Activated naive CD8-positive, alpha-beta T cell (primary cell): ENCODE measurements around the gene HOATZ.

Source experiments
- H3K27ac Mint-ChIP-seq: one replicate; pipeline ENCODE4 v1.8.0; 2021; ENCODE audit warnings: mixed read lengths
- H3K27me3 Mint-ChIP-seq: one replicate; pipeline ENCODE4 v1.8.0; 2021; ENCODE audit warnings: mixed read lengths
- H3K36me3 Mint-ChIP-seq: one replicate; pipeline ENCODE4 v1.8.0; 2021; ENCODE audit warnings: mixed read lengths
- H3K4me1 Mint-ChIP-seq: one replicate; pipeline ENCODE4 v1.8.0; 2021; ENCODE audit warnings: low read depth, mixed read lengths
- H3K4me3 Mint-ChIP-seq: one replicate; pipeline ENCODE4 v1.8.0; 2021; ENCODE audit warnings: mild to moderate bottlenecking, mixed read lengths
- H3K9me3 Mint-ChIP-seq: one replicate; pipeline ENCODE4 v1.8.0; 2021; ENCODE audit warnings: low read depth, mixed read lengths

HOATZ gene

GRCh38 chr11:111514216-111515031 lies at the start of gene HOATZ:
TSS of gene HOATZ (plus strand) at chr11:111514778. CDS start at chr11:111514785, 7 bp downstream.
- peaks cover 14% of the 10 kb centered on the region for H3K27me3 Mint-ChIP-seq

GRCh38 chr11:111465400-111465799 lies 49.2 kb upstream of the HOATZ start:
- Mint-ChIP-seq H3K4me1 (no peaks in the 10 kb centered on the region), H3K4me3 (no peak overlapping the region), H3K27me3 (peaks cover 2% of the 10 kb centered on the region), H3K27ac (no peak overlapping the region), H3K9me3 (no peaks in the 10 kb centered on the region), H3K36me3 (no peaks in the 10 kb centered on the region)

More at GRCh38 chr11:111514216-111515031, at the start of gene HOATZ:
- Mint-ChIP-seq H3K4me3 (peak within 1 kb of the TSS; percentile 57), H3K27ac (no peak within 1 kb of the TSS), H3K4me1 (peaks cover 23% of the 10 kb centered on the region), H3K36me3 (peaks cover 2% of the 10 kb centered on the region), H3K9me3 (no peaks in the 10 kb centered on the region)

DNA sequence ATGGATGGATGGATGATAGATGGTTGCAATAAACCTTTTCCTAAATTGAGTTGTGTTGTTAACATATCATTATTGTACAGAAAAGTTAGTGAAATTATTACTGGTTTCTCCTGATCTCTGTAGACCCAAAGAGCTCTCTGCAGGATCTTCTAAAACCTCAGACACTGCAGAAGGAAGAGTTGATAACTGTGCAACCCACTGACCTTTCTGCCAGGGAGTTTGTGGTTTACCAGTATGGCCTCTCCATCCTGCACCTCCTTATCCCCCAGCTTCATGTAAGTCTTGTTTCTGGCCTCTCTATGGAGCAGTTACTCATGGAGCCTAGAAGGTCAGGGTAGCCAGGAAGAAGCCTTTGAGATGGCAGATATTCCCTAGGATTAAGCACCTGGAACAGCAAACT lies 48.0 kb upstream of the HOATZ start:
- Mint-ChIP-seq H3K4me3 (no peak overlapping the region), H3K4me1 (no peaks in the 10 kb centered on the region), H3K36me3 (no peaks in the 10 kb centered on the region), H3K27me3 (no peaks in the 10 kb centered on the region), H3K9me3 (no peaks in the 10 kb centered on the region), H3K27ac (no peak overlapping the region)

- Mint-ChIP-seq H3K36me3 (no peaks in the 10 kb centered on the region), H3K27ac (no peak overlapping the region), H3K27me3 (no peaks in the 10 kb centered on the region), H3K4me3 (no peak overlapping the region), H3K4me1 (no peaks in the 10 kb centered on the region), H3K9me3 (peaks cover 4% of the 10 kb centered on the region)
These were observed 45.4 kb upstream of the HOATZ start for GRCh38 chr11:111469200-111469599.

GRCh38 chr11:111472228-111472627 lies 42.4 kb upstream of the HOATZ start:
- Mint-ChIP-seq H3K36me3 (no peaks in the 10 kb centered on the region), H3K27me3 (no peaks in the 10 kb centered on the region), H3K27ac (no peak overlapping the region), H3K4me3 (no peak overlapping the region), H3K9me3 (peaks cover 4% of the 10 kb centered on the region), H3K4me1 (no peaks in the 10 kb centered on the region)

DNA sequence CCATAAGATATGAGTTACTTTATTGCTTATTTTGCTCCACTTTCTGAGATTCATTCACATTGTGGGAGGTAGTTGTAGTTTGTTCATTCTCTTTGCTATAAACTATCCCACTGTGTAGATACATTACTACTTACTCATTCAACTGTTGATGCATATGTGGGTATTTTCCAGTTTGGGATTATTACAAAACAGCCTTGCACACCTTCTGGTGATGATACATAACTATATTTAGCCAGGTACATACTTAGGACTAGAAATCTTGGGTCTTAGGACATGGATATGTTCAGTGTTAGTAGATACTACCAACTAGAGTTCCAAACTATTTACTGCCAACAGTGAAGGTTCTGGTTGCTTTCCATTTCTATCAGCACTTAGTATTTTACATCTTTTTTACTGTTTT lies 40.1 kb upstream of the HOATZ start:
- Mint-ChIP-seq H3K9me3 (peaks cover 4% of the 10 kb centered on the region), H3K4me3 (no peak overlapping the region), H3K27me3 (no peaks in the 10 kb centered on the region), H3K36me3 (no peaks in the 10 kb centered on the region), H3K4me1 (no peaks in the 10 kb centered on the region), H3K27ac (no peak overlapping the region)

GRCh38 chr11:111476366-111476765 lies 38.2 kb upstream of the HOATZ start:
- Mint-ChIP-seq H3K36me3 (no peaks in the 10 kb centered on the region), H3K27me3 (no peaks in the 10 kb centered on the region), H3K27ac (no peak overlapping the region), H3K9me3 (peaks cover 11% of the 10 kb centered on the region), H3K4me1 (no peaks in the 10 kb centered on the region), H3K4me3 (no peak overlapping the region)

GRCh38 chr11:111476956-111477355 lies 37.6 kb upstream of the HOATZ start:
- Mint-ChIP-seq H3K27me3 (no peaks in the 10 kb centered on the region), H3K4me3 (no peak overlapping the region), H3K27ac (no peak overlapping the region), H3K4me1 (no peaks in the 10 kb centered on the region), H3K36me3 (no peaks in the 10 kb centered on the region), H3K9me3 (peaks cover 11% of the 10 kb centered on the region)

DNA sequence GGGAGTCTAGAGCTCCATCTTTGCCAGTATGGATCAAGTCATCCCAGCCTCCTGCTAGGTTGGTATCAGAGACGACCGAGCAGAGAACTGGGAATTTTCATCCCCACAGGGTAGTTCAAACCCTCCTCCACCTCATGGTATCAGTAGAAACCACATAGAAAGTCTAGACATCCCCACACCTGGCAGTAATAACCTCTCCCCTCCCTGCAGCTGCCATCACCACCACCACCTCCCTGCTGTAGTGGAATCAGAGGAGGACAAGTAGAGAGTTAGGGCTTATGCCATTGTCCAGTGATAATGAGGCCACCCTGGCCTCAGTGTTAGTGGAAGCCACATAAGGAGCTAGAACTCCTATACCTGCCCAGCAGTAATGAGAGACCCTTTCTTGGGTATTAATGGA lies 36.7 kb upstream of the HOATZ start:
- Mint-ChIP-seq H3K4me3 (no peak overlapping the region), H3K27me3 (no peaks in the 10 kb centered on the region), H3K27ac (no peak overlapping the region), H3K4me1 (no peaks in the 10 kb centered on the region), H3K9me3 (peaks cover 17% of the 10 kb centered on the region), H3K36me3 (no peaks in the 10 kb centered on the region)

DNA sequence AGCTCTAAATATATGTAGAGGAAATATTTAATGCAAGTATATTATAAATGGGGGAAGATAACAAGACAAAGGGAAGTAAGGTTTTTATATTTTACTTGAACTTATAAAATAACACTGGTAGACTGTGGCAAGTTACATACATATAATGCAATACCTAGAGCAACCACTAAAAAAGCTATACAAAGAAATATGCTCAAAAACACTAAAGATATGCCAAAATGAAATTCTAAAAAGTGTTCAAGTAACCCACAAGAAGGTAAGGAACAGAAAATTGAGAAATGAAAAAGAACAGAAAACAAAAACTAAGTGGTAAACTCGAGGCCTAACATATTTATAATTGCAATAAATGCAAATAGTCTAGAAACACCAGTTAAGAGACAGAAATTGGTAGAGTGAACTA lies 34.9 kb upstream of the HOATZ start:
- Mint-ChIP-seq H3K4me1 (no peaks in the 10 kb centered on the region), H3K27me3 (no peaks in the 10 kb centered on the region), H3K9me3 (peaks cover 30% of the 10 kb centered on the region), H3K27ac (no peak overlapping the region), H3K36me3 (peaks cover 9% of the 10 kb centered on the region), H3K4me3 (no peak overlapping the region)

GRCh38 chr11:111483431-111483830 lies 31.1 kb upstream of the HOATZ start:
- H3K36me3 Mint-ChIP-seq, result peaks cover 9% of the 10 kb centered on the region
- H3K27ac Mint-ChIP-seq, result no peak overlapping the region
- no peak overlapping the region for H3K4me3 Mint-ChIP-seq
- peaks cover 41% of the 10 kb centered on the region for H3K9me3 Mint-ChIP-seq
- peaks cover 2% of the 10 kb centered on the region for H3K27me3 Mint-ChIP-seq
- H3K4me1 Mint-ChIP-seq, result no peaks in the 10 kb centered on the region

- Mint-ChIP-seq H3K36me3 (peaks cover 2% of the 10 kb centered on the region), H3K4me3 (no peak overlapping the region), H3K27ac (no peak overlapping the region), H3K27me3 (peaks cover 3% of the 10 kb centered on the region), H3K9me3 (peaks cover 10% of the 10 kb centered on the region), H3K4me1 (no peaks in the 10 kb centered on the region)
These were observed 24.1 kb upstream of the HOATZ start for GRCh38 chr11:111490496-111490895.

DNA sequence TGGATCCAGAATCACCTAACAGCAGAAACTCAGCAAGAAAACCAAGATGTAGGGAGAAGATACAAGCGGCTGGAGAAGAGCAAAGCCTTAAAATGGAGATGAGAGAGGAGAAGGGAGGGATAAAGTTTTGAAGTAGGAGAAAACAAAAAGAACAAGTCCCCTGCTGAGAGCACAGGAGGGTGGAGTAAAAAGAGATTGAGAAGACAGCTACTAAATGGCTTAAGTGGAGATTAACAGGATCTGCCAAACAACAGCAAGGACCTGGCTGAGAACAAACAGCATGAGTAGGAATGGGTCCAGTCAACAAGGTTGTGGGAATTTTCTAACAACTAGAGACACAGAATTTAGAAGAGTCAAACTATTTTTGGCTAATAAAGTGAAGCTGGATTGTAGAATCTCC lies 20.5 kb upstream of the HOATZ start:
- no peaks in the 10 kb centered on the region for H3K9me3 Mint-ChIP-seq

GRCh38 chr11:111499483-111499882 lies 15.1 kb upstream of the HOATZ start:
- Mint-ChIP-seq H3K4me3 (no peak overlapping the region), H3K36me3 (no peaks in the 10 kb centered on the region), H3K4me1 (no peaks in the 10 kb centered on the region), H3K9me3 (no peaks in the 10 kb centered on the region), H3K27ac (no peak overlapping the region), H3K27me3 (peaks cover 3% of the 10 kb centered on the region)

More for the DNA sequence above, 20.5 kb upstream of the HOATZ start:
- H3K4me1 Mint-ChIP-seq, result no peaks in the 10 kb centered on the region
- no peak overlapping the region for H3K27ac Mint-ChIP-seq
- H3K27me3 Mint-ChIP-seq, result peaks cover 2% of the 10 kb centered on the region
- peaks cover 2% of the 10 kb centered on the region for H3K36me3 Mint-ChIP-seq
- no peak overlapping the region for H3K4me3 Mint-ChIP-seq

DNA sequence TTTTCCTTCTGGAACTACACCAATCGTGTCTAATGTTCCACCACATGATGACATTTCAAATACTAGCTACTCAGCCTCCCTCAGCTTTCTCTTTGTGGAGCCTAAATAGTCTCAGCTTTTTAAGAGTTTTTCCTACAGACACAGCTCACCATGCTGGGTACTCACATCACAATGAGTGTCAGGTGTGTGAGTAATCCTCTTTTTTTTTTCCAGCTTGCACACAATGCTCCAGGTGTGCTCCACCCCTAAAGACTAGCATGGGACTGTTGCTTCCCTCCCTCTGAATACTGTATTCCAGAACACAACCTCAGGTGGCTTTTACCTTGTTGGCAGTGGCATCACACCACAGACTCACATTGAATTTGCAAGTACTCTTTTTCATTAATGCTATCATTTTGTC lies 14.1 kb upstream of the HOATZ start:
- no peak overlapping the region for H3K27ac Mint-ChIP-seq
- no peak overlapping the region for H3K4me3 Mint-ChIP-seq
- H3K9me3 Mint-ChIP-seq, result no peaks in the 10 kb centered on the region
- H3K36me3 Mint-ChIP-seq, result no peaks in the 10 kb centered on the region
- H3K4me1 Mint-ChIP-seq, result no peaks in the 10 kb centered on the region
- H3K27me3 Mint-ChIP-seq, result peaks cover 3% of the 10 kb centered on the region

DNA sequence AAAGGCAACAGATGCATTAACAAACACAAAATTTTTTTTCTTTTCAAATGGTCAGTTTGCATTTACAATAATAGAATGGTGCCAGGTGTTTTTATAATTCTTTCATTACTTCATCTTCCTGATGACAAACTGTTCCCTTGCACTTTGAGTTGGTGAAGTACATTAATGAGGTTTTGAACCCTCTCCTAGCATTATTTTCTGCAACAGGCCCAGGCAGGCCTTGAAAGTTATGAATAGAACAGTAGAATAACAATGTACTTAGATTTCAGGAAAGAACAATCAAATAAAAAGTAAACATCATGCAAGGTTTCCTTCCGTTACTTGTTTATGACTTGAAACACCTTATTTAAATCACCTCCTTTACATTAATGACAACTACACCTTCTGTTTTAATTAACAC lies 12.0 kb upstream of the HOATZ start:
- no peaks in the 10 kb centered on the region for H3K9me3 Mint-ChIP-seq
- no peak overlapping the region for H3K27ac Mint-ChIP-seq
- H3K4me1 Mint-ChIP-seq, result no peaks in the 10 kb centered on the region
- no peaks in the 10 kb centered on the region for H3K36me3 Mint-ChIP-seq
- peaks cover 3% of the 10 kb centered on the region for H3K27me3 Mint-ChIP-seq
- no peak overlapping the region for H3K4me3 Mint-ChIP-seq
